HL-60 (cell line): ENCODE data around the gene STOML2.

Experiments
- DNase-seq, 2 experiments: peaks; one replicate each; pipeline ENCODE4 v3.0.0-alpha.2; 2010 to 2020; ENCODE audit warnings: low read depth in 1 of 2, low spot score in 1 of 2
- H3K27ac ChIP-seq: fragments of 250-450 bp; sonication (Bioruptor Pico); replicated peaks from 2 replicates; pipeline ENCODE4 v1.5.1; 2020; ENCODE audit warnings: mild to moderate bottlenecking, moderate library complexity
- H3K27me3 ChIP-seq: fragments of 250-450 bp; sonication (Bioruptor Pico); 2 replicates; pipeline ENCODE4 v1.5.1; 2021; ENCODE audit warnings: mild to moderate bottlenecking, moderate library complexity; ENCODE audit not compliant: insufficient read depth, poor library complexity, severe bottlenecking
- H3K4me3 ChIP-seq: replicated peaks from 2 replicates; pipeline ENCODE4 v1.5.1; 2011; ENCODE audit warnings: mild to moderate bottlenecking, control low read depth, low read length; ENCODE audit not compliant: insufficient read depth
- GABPA ChIP-seq: IDR thresholded peaks from 2 replicates; pipeline ENCODE4 v1.6.1; 2012; ENCODE audit warnings: low read depth
- POLR2AphosphoS5 ChIP-seq: IDR thresholded peaks from 2 replicates; pipeline ENCODE4 v1.6.1; 2012; ENCODE audit warnings: low read depth
- REST ChIP-seq: IDR thresholded peaks from 2 replicates; pipeline ENCODE4 v1.6.1; 2012; ENCODE audit warnings: low read depth; ENCODE audit not compliant: insufficient replicate concordance
- SPI1 ChIP-seq: IDR thresholded peaks from 2 replicates; pipeline ENCODE4 v1.6.1; 2012; ENCODE audit warnings: low read depth, mild to moderate bottlenecking, borderline replicate concordance
- TF ChIP-seq, protein P1 (sequence below): IDR thresholded peaks from one replicate; pipeline ENCODE4 v1.5.1; 2011; ENCODE audit warnings: low read length, control low read depth, inconsistent platforms; ENCODE audit not compliant: insufficient read depth

STOML2 gene

DNA sequence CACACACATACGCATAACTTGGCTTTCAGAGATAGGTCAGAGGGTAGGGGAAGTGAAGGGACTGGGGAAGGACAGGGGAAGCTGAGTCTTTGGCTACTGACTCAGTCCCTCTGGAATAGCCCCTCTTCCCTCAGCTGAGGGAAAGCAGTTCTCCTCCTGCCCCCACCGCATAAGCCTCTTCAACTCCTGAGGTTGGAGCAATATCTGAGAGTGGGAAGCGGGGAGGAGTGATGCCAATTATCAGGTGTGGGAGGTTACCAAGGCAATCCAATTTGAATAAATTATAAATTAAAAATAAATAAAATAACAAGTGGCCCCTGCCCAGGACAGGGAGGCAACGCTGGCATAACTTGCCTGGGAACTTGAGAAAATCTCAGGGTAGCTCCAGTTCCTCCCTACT, 1.7 kb upstream of the STOML2 start:
- DNase-seq: no peak
- TF ChIP-seq, protein P1, sequence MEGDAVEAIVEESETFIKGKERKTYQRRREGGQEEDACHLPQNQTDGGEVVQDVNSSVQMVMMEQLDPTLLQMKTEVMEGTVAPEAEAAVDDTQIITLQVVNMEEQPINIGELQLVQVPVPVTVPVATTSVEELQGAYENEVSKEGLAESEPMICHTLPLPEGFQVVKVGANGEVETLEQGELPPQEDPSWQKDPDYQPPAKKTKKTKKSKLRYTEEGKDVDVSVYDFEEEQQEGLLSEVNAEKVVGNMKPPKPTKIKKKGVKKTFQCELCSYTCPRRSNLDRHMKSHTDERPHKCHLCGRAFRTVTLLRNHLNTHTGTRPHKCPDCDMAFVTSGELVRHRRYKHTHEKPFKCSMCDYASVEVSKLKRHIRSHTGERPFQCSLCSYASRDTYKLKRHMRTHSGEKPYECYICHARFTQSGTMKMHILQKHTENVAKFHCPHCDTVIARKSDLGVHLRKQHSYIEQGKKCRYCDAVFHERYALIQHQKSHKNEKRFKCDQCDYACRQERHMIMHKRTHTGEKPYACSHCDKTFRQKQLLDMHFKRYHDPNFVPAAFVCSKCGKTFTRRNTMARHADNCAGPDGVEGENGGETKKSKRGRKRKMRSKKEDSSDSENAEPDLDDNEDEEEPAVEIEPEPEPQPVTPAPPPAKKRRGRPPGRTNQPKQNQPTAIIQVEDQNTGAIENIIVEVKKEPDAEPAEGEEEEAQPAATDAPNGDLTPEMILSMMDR: no peak
- TF ChIP-seq REST: no peak
- TF ChIP-seq SPI1: no peak
- no peak for TF ChIP-seq POLR2AphosphoS5
- TF ChIP-seq GABPA: no peak
- no peak overlapping the region for H3K27ac ChIP-seq
- no peaks in the 10 kb centered on the region for H3K27me3 ChIP-seq
- H3K4me3 ChIP-seq: no peak overlapping the region

GRCh38 chr9:35103660-35104191, 795 bp upstream of the STOML2 start:
- H3K4me3 ChIP-seq: peak overlapping the region; percentile 86; the same call in 1 of the 2 replicates
- no peak for DNase-seq
- TF ChIP-seq GABPA: no peak
- TF ChIP-seq REST: no peak
- TF ChIP-seq, protein P1: no peak
- no peak for TF ChIP-seq SPI1
- no peak for TF ChIP-seq POLR2AphosphoS5
- no peaks in the 10 kb centered on the region for H3K27me3 ChIP-seq
- peak overlapping the region; percentile 90 for H3K27ac ChIP-seq

- Histone ChIP-seq H3K27me3 (no peaks in the 10 kb centered on the region), H3K27ac (peak overlapping the region; percentile 90), H3K4me3 (peak overlapping the region; percentile 86)
- no peak for TF ChIP-seq SPI1
- TF ChIP-seq GABPA: no peak
- no peak for TF ChIP-seq POLR2AphosphoS5
- TF ChIP-seq REST: no peak
- TF ChIP-seq, protein P1: no peak
- no peak for DNase-seq
Measured at GRCh38 chr9:35102465-35102768, 514 bp downstream of the STOML2 start.
